Activated CD4-positive, alpha-beta memory T cell treated with anti-CD3 and anti-CD28 coated beads, Interleukin-2, amount 10 ng/mL, durations not matched to agents 7 days and 5 days (primary cell): ENCODE data around the gene KCTD19. TPM values are rescaled to one million over a fixed set of nuclear protein-coding genes. Genes with fewer than 3 reads are reported as not detected.

ENCODE experiments used
- CTCF ChIA-PET: fragments of 350-600 bp; sonication (Branson Sonifier 250); formaldehyde crosslinking; loops from one replicate; lab custom pipeline; 2021; ENCODE audit warnings: antibody characterized with exemption, inconsistent platforms; lab: Charles Lee
- POLR2A ChIA-PET: fragments of 350-600 bp; sonication (Branson Sonifier 250); formaldehyde crosslinking; loops from one replicate; lab custom pipeline; 2021; ENCODE audit warnings: antibody characterized with exemption; lab: Charles Lee
- DNase-seq: peaks from one replicate; pipeline ENCODE4 v3.0.0-alpha.2; 2020
- H3K27ac Mint-ChIP-seq: one replicate; pipeline ENCODE4 v1.8.0; 2021; ENCODE audit warnings: mild to moderate bottlenecking, mixed read lengths
- H3K27me3 Mint-ChIP-seq: one replicate; pipeline ENCODE4 v1.8.0; 2021; ENCODE audit warnings: mixed read lengths
- H3K36me3 Mint-ChIP-seq: one replicate; pipeline ENCODE4 v1.8.0; 2021; ENCODE audit warnings: low read depth, mixed read lengths
- H3K4me1 Mint-ChIP-seq: one replicate; pipeline ENCODE4 v1.8.0; 2021; ENCODE audit warnings: mixed read lengths
- H3K4me3 Mint-ChIP-seq: one replicate; pipeline ENCODE4 v1.8.0; 2021; ENCODE audit warnings: mild to moderate bottlenecking, mixed read lengths
- H3K9me3 Mint-ChIP-seq: one replicate; pipeline ENCODE4 v1.8.0; 2021; ENCODE audit warnings: mixed read lengths
- total RNA-seq, 2 experiments: library from RNA; stranded (reverse); gene quantifications; one replicate each; pipeline ENCODE4 v1.2.3, GENCODE V29; 2021

KCTD19 gene
- total RNA-seq, 2 experiments from 2014 or later: 0.20 to 0.48 TPM

GRCh38 chr16:67249178-67250044, 77.1 kb downstream of the KCTD19 start:
- peaks cover 37% of the 10 kb centered on the region for H3K4me1 Mint-ChIP-seq
- ChIA-PET POLR2A (interaction anchor here (0.5 to 15.4 kb wide), 7 partner anchors 11 to 318 kb away, joined by 3 to 187 read pairs (median 6); partner anchors contain the start of genes MATCAP1 and TMEM208), CTCF (interaction anchor here (1.0 to 2.0 kb wide), 5 partner anchors 8 to 232 kb away, joined by 3 to 6 read pairs (median 5); partner anchors contain the start of gene TMEM208)
- H3K36me3 Mint-ChIP-seq: peaks cover 6% of the 10 kb centered on the region
- peaks cover 17% of the 10 kb centered on the region for H3K27me3 Mint-ChIP-seq
- no peaks in the 10 kb centered on the region for H3K9me3 Mint-ChIP-seq
- DNase-seq: no peak
- H3K4me3 Mint-ChIP-seq: peak overlapping the region; percentile 56
- H3K27ac Mint-ChIP-seq: no peak overlapping the region

- Mint-ChIP-seq H3K4me1 (peaks cover 45% of the 10 kb centered on the region), H3K36me3 (peaks cover 6% of the 10 kb centered on the region), H3K27ac (peak within 1 kb of the TSS; percentile 86), H3K4me3 (peak within 1 kb of the TSS; percentile 85), H3K9me3 (no peaks in the 10 kb centered on the region), H3K27me3 (peaks cover 17% of the 10 kb centered on the region)
- POLR2A ChIA-PET: interaction anchor here (0.5 to 15.4 kb wide), 11 partner anchors 12 to 319 kb away, joined by 3 to 187 read pairs (median 6); partner anchors contain the start of genes ATP6V0D1, MATCAP1 and TMEM208
- CTCF ChIA-PET: interaction anchor here (1.0 to 5.0 kb wide), 9 partner anchors 9 to 231 kb away, joined by 3 to 58 read pairs (median 6); partner anchors contain the start of genes PLEKHG4 and TMEM208
- peak; percentile 47 for DNase-seq
Measured at GRCh38 chr16:67248401-67249177, 78.0 kb downstream of the KCTD19 start, which contains the start of gene SLC9A5. TSS of gene SLC9A5 (plus strand) at chr16:67248979. CDS start at chr16:67249015, 36 bp downstream.

- H3K4me1 Mint-ChIP-seq: peaks cover 49% of the 10 kb centered on the region
- ChIA-PET CTCF (interaction anchor here (0.7 to 5.0 kb wide), 17 partner anchors 9 to 270 kb away, joined by 3 to 58 read pairs (median 4); partner anchors contain the start of genes ATP6V0D1, PLEKHG4 and TMEM208), POLR2A (interaction anchor here (0.6 to 15.4 kb wide), 13 partner anchors 13 to 667 kb away, joined by 3 to 187 read pairs (median 6); partner anchors contain the start of genes ATP6V0D1, CIAO2B, CTCF and MATCAP1)
- peak overlapping the region; percentile 86 for H3K27ac Mint-ChIP-seq
- H3K4me3 Mint-ChIP-seq: peak overlapping the region; percentile 85
- peaks cover 17% of the 10 kb centered on the region for H3K27me3 Mint-ChIP-seq
- DNase-seq: no peak
- H3K36me3 Mint-ChIP-seq: peaks cover 6% of the 10 kb centered on the region
- no peaks in the 10 kb centered on the region for H3K9me3 Mint-ChIP-seq
Measured at GRCh38 chr16:67248073-67248400, 78.5 kb downstream of the KCTD19 start.

- H3K27ac Mint-ChIP-seq: peak within 1 kb of the TSS; percentile 86
- POLR2A ChIA-PET: interaction anchor here (0.6 to 15.4 kb wide), 16 partner anchors 13 to 668 kb away, joined by 3 to 187 read pairs (median 5); partner anchors contain the start of genes ATP6V0D1, CIAO2B, CTCF and MATCAP1
- no peaks in the 10 kb centered on the region for H3K9me3 Mint-ChIP-seq
- H3K27me3 Mint-ChIP-seq: peaks cover 17% of the 10 kb centered on the region
- H3K4me1 Mint-ChIP-seq: peaks cover 51% of the 10 kb centered on the region
- CTCF ChIA-PET: interaction anchor here (0.7 to 5.0 kb wide), 17 partner anchors 8 to 269 kb away, joined by 3 to 58 read pairs (median 4); partner anchors contain the start of genes ATP6V0D1, E2F4, PLEKHG4 and TMEM208
- H3K4me3 Mint-ChIP-seq: peak within 1 kb of the TSS; percentile 85
- H3K36me3 Mint-ChIP-seq: peaks cover 6% of the 10 kb centered on the region
- DNase-seq: peak; percentile 99
Measured at GRCh38 chr16:67247192-67248072, 79.1 kb downstream of the KCTD19 start, which contains the start of gene FHOD1. TSS of gene FHOD1 (minus strand) at chr16:67247481. CDS start at chr16:67247410, 71 bp downstream.

GRCh38 chr16:67246756-67247191, 79.8 kb downstream of the KCTD19 start:
- peaks cover 17% of the 10 kb centered on the region for H3K27me3 Mint-ChIP-seq
- no peak for DNase-seq
- H3K4me3 Mint-ChIP-seq: peak overlapping the region; percentile 85
- POLR2A ChIA-PET: interaction anchor here (0.7 to 15.4 kb wide), 12 partner anchors 11 to 689 kb away, joined by 3 to 187 read pairs (median 4); partner anchors contain the start of genes ATP6V0D1, E2F4, PSMB10 and TMEM208
- CTCF ChIA-PET: interaction anchor here (0.6 to 5.0 kb wide), 11 partner anchors 10 to 617 kb away, joined by 3 to 58 read pairs (median 3); partner anchors contain the start of genes E2F4, PLEKHG4 and TMEM208
- peak overlapping the region; percentile 86 for H3K27ac Mint-ChIP-seq
- no peaks in the 10 kb centered on the region for H3K9me3 Mint-ChIP-seq
- peaks cover 58% of the 10 kb centered on the region for H3K4me1 Mint-ChIP-seq
- peaks cover 6% of the 10 kb centered on the region for H3K36me3 Mint-ChIP-seq

- DNase-seq: peak; percentile 61
- no peaks in the 10 kb centered on the region for H3K9me3 Mint-ChIP-seq
- peak overlapping the region; percentile 85 for H3K4me3 Mint-ChIP-seq
- ChIA-PET CTCF (interaction anchor here (0.6 to 5.0 kb wide), 5 partner anchors 14 to 618 kb away, joined by 3 to 58 read pairs (median 5); partner anchors contain the start of genes E2F4, PLEKHG4 and TMEM208), POLR2A (interaction anchor here (0.7 to 15.4 kb wide), 11 partner anchors 11 to 690 kb away, joined by 3 to 187 read pairs (median 3); partner anchors contain the start of genes E2F4, PSMB10 and TMEM208)
- H3K36me3 Mint-ChIP-seq: peaks cover 10% of the 10 kb centered on the region
- peak overlapping the region; percentile 86 for H3K27ac Mint-ChIP-seq
- H3K27me3 Mint-ChIP-seq: peaks cover 17% of the 10 kb centered on the region
- peaks cover 63% of the 10 kb centered on the region for H3K4me1 Mint-ChIP-seq
Measured at GRCh38 chr16:67246081-67246755, 80.3 kb downstream of the KCTD19 start.

- peaks cover 11% of the 10 kb centered on the region for H3K36me3 Mint-ChIP-seq
- peaks cover 17% of the 10 kb centered on the region for H3K27me3 Mint-ChIP-seq
- CTCF ChIA-PET: interaction anchor here (1.4 to 5.0 kb wide), 3 partner anchors 15 to 53 kb away, joined by 3 to 58 read pairs (median 5); partner anchors contain the start of genes E2F4 and TMEM208
- DNase-seq: no peak
- peak overlapping the region; percentile 85 for H3K4me3 Mint-ChIP-seq
- H3K4me1 Mint-ChIP-seq: peaks cover 66% of the 10 kb centered on the region
- H3K9me3 Mint-ChIP-seq: no peaks in the 10 kb centered on the region
- H3K27ac Mint-ChIP-seq: peak overlapping the region; percentile 98
- POLR2A ChIA-PET: interaction anchor here (1.0 to 15.4 kb wide), 10 partner anchors 11 to 690 kb away, joined by 3 to 187 read pairs (median 4); partner anchors contain the start of genes E2F4, PSMB10 and TMEM208
Measured at GRCh38 chr16:67245674-67246080, 80.9 kb downstream of the KCTD19 start.

GRCh38 chr16:67245186-67245585, 81.4 kb downstream of the KCTD19 start:
- no peak for DNase-seq
- H3K36me3 Mint-ChIP-seq: peaks cover 11% of the 10 kb centered on the region
- H3K9me3 Mint-ChIP-seq: no peaks in the 10 kb centered on the region
- H3K27ac Mint-ChIP-seq: peak overlapping the region; percentile 98
- H3K4me1 Mint-ChIP-seq: peaks cover 68% of the 10 kb centered on the region
- CTCF ChIA-PET: interaction anchor here (0.5 to 5.0 kb wide), 5 partner anchors 19 to 183 kb away, joined by 3 to 58 read pairs (median 3); partner anchors contain the start of genes MATCAP1 and TMEM208
- H3K27me3 Mint-ChIP-seq: peaks cover 15% of the 10 kb centered on the region
- POLR2A ChIA-PET: interaction anchor here (0.6 to 15.4 kb wide), 12 partner anchors 10 to 217 kb away, joined by 3 to 187 read pairs (median 4); partner anchors contain the start of genes E2F4, FBXL8, MATCAP1 and PHAF1
- peak overlapping the region; percentile 85 for H3K4me3 Mint-ChIP-seq

GRCh38 chr16:67244387-67245185, 82.0 kb downstream of the KCTD19 start:
- Mint-ChIP-seq H3K27ac (peak overlapping the region; percentile 98), H3K4me1 (peaks cover 66% of the 10 kb centered on the region), H3K27me3 (peaks cover 9% of the 10 kb centered on the region), H3K4me3 (peak overlapping the region; percentile 85), H3K9me3 (no peaks in the 10 kb centered on the region), H3K36me3 (peaks cover 12% of the 10 kb centered on the region)
- DNase-seq: peak; percentile 87
- CTCF ChIA-PET: interaction anchor here (0.5 to 5.0 kb wide), 11 partner anchors 9 to 350 kb away, joined by 3 to 58 read pairs (median 5); partner anchors contain the start of genes ATP6V0D1, ELMO3, MATCAP1 and TMEM208
- POLR2A ChIA-PET: interaction anchor here (0.6 to 15.4 kb wide), 18 partner anchors 10 to 691 kb away, joined by 3 to 187 read pairs (median 4); partner anchors contain the start of genes E2F4, FBXL8, MATCAP1 and PHAF1
